ENCODE data around the gene COL15A1. TPM values are rescaled to one million over a fixed set of nuclear protein-coding genes. Genes with fewer than 3 reads are reported as not detected.

The COL15A1 gene
- total and polyA plus RNA-seq, 10 donors, result 0.33 to 9.3 (median 2.1) TPM

DNA sequence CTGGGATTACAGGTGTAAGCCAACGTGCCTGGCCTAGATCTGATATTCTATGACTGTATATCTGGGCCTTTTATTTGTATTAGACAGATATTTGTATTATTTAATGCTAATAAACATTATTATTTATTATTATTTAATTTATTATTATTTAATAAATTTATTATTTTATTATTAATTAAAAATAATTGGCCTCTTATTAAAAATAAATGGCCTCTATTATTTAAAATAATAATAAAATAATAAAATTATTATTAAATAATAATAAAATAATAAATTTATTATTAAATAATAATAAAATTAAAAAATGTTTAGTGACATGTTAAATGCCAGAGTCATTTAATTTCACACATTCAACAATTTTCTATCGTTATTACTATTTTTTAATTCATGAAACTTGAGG lies 9.8 kb upstream of the COL15A1 start:
- DNase-seq, result no peak
- Histone ChIP-seq H3K36me3 (no peaks in the 10 kb centered on the region), H3K4me3 (no peak overlapping the region), H3K9me3 (no peaks in the 10 kb centered on the region), H3K4me1 (no peaks in the 10 kb centered on the region), H3K27ac (no peak overlapping the region), H3K27me3 (replicated peaks in 1 of 7) (peaks cover 0 to 33% (median 0%) of the 10 kb centered on the region in 7 donors)
- WGBS, 5 donors, result 37 to 95% (median 71%) methylated on average over 2 of the region's 2 CpGs
- TF ChIP-seq, protein P1, sequence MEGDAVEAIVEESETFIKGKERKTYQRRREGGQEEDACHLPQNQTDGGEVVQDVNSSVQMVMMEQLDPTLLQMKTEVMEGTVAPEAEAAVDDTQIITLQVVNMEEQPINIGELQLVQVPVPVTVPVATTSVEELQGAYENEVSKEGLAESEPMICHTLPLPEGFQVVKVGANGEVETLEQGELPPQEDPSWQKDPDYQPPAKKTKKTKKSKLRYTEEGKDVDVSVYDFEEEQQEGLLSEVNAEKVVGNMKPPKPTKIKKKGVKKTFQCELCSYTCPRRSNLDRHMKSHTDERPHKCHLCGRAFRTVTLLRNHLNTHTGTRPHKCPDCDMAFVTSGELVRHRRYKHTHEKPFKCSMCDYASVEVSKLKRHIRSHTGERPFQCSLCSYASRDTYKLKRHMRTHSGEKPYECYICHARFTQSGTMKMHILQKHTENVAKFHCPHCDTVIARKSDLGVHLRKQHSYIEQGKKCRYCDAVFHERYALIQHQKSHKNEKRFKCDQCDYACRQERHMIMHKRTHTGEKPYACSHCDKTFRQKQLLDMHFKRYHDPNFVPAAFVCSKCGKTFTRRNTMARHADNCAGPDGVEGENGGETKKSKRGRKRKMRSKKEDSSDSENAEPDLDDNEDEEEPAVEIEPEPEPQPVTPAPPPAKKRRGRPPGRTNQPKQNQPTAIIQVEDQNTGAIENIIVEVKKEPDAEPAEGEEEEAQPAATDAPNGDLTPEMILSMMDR (IDR thresholded peaks at IDR 0.05 in 8 of 11, conservative IDR thresholded peaks at IDR 0.05 in 3 of 11), result no peak
- TF ChIP-seq POLR2AphosphoS5 (IDR thresholded peaks at IDR 0.05) (no peak), POLR2A (IDR thresholded peaks at IDR 0.05) (no peak)
- intact Hi-C loops (cut with DNase I; ENCODE audit: low total_unique reads), result no loop called here

DNA sequence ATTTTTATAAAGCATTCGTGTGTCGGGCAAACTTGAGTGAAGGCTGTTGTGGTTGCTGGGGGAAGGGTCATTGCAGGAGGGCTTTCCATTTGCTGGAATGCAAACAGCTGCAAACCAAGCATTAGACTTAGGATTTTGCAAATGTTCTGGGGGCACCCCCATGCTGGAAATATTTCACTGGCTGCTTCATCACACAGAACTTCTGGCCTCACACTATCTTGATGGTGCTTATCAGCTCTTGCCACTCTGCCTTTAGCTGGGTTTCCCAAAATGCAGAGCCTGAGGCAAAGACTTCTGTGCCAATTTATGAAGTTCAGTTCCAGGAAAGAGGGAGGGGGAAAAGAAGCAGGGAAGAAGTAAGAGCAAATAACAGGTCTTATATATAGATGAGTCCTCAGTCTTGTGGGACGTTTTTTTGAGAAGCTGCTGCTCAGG lies 8.6 kb upstream of the COL15A1 start:
- Histone ChIP-seq H3K27me3 (replicated peaks in 1 of 7) (peaks cover 0 to 40% (median 0%) of the 10 kb centered on the region in 7 donors), H3K27ac (no peak overlapping the region), H3K36me3 (no peaks in the 10 kb centered on the region), H3K9me3 (no peaks in the 10 kb centered on the region), H3K4me3 (no peak overlapping the region), H3K4me1 (no peaks in the 10 kb centered on the region)
- intact Hi-C loops (cut with DNase I; ENCODE audit: low total_unique reads), result no loop called here
- WGBS, 5 donors, result 51 to 66% (median 64%) methylated on average over 3 of the region's 3 CpGs
- DNase-seq, result no peak
- TF ChIP-seq POLR2A (IDR thresholded peaks at IDR 0.05), result no peak
- TF ChIP-seq, protein P1 (IDR thresholded peaks at IDR 0.05 in 8 of 11, conservative IDR thresholded peaks at IDR 0.05 in 3 of 11), result no peak
- no peak for TF ChIP-seq POLR2AphosphoS5 (IDR thresholded peaks at IDR 0.05)

DNA sequence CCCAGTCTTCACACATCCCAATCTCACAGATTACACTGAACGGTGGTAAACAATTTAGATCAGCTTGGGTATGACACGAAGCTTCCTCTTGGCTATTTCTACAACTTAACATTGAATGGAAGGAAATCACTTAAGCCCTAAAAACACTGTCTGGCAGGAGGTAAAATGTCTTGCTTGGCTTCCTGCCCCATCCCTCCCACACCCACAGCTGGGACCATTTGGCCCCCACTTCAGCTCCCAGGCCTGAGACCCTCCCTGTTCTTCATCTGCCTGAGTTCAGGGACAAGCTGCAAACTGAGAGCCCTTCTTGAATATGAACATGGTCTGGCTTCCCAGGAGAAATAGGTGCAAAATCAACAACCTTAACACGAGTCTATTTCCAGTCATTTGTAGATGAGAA lies 3.4 kb upstream of the COL15A1 start:
- H3K36me3 ChIP-seq, result no peaks in the 10 kb centered on the region
- H3K9me3 ChIP-seq, result no peaks in the 10 kb centered on the region
- intact Hi-C loops (cut with DNase I; ENCODE audit: low total_unique reads), result no loop called here
- H3K4me1 ChIP-seq, result peaks cover 8 to 23% (median 17%) of the 10 kb centered on the region in 6 donors
- no peak for TF ChIP-seq POLR2AphosphoS5 (IDR thresholded peaks at IDR 0.05)
- TF ChIP-seq, protein P1 (IDR thresholded peaks at IDR 0.05 in 8 of 11, conservative IDR thresholded peaks at IDR 0.05 in 3 of 11), result no peak
- peaks cover 3 to 72% (median 23%) of the 10 kb centered on the region in 7 donors for H3K27me3 ChIP-seq (replicated peaks in 1 of 7)
- 22 to 44% (median 36%) methylated on average over 3 of the region's 3 CpGs for WGBS, 5 donors
- no peak for DNase-seq
- H3K27ac ChIP-seq, result no peak overlapping the region
- no peak overlapping the region for H3K4me3 ChIP-seq

DNA sequence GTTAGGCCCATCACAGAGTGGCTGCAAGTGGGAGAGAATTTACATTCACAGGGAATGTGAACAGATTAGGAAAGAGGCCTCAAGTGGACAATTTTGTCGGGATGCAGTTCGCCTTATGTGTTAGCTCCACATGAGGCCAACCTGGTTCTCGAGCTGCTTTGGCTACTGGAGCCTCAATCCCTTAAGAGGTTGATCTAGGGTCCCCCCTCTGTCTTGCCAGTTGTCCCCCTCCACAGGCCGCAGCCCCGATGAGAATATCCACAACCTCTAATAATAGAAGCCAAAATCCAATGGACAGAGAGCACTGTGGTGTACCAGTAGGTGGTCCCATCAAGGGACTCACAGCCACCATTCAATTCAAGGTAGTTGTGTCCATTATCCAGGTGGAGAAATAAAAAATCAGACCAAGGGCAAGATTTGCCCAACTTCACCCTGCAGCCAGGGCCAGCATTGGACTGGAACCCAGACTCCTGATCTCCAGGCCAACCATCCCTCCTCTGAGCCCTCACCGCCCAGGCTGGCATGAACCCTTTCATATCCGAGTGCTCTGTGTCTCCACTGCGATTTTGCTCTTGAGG lies 1.7 kb upstream of the COL15A1 start:
- H3K4me1 ChIP-seq, result peaks cover 8 to 24% (median 17%) of the 10 kb centered on the region in 6 donors
- TF ChIP-seq POLR2AphosphoS5 (IDR thresholded peaks at IDR 0.05) (no peak), POLR2A (IDR thresholded peaks at IDR 0.05) (no peak)
- TF ChIP-seq, protein P1 (IDR thresholded peaks at IDR 0.05 in 8 of 11, conservative IDR thresholded peaks at IDR 0.05 in 3 of 11), result no peak
- no peak overlapping the region for H3K4me3 ChIP-seq
- intact Hi-C loops (cut with DNase I; ENCODE audit: low total_unique reads), result no loop called here
- DNase-seq, result no peak
- WGBS, 5 donors, result 89 to 94% (median 90%) methylated on average over 8 of the region's 8 CpGs
- H3K36me3 ChIP-seq, result no peaks in the 10 kb centered on the region
- no peaks in the 10 kb centered on the region for H3K9me3 ChIP-seq
- peaks cover 3 to 73% (median 39%) of the 10 kb centered on the region in 7 donors for H3K27me3 ChIP-seq (replicated peaks in 1 of 7)
- no peak overlapping the region for H3K27ac ChIP-seq

Data from spleen (tissue), 11 donors.